Activated naive CD4-positive, alpha-beta T cell treated with anti-CD3 and anti-CD28 coated beads, Interleukin-2, amount 10 ng/mL, durations not matched to agents 7 days and 5 days (primary cell): ENCODE results near the gene OR4E2.
"Not testable (repeated sequence)": the region's sequence is repeated elsewhere in the genome, so short reads cannot be mapped to it uniquely, and the experiment has no call there.

Source experiments
- CTCF ChIA-PET: fragments of 350-600 bp; sonication (Branson Sonifier 250); formaldehyde crosslinking; loops from one replicate; lab custom pipeline; 2021; ENCODE audit warnings: antibody characterized with exemption; lab: Charles Lee
- DNase-seq: peaks from one replicate; pipeline ENCODE4 v3.0.0-alpha.2; 2020
- H3K27ac Mint-ChIP-seq: one replicate; pipeline ENCODE4 v1.8.0; 2021; ENCODE audit warnings: mild to moderate bottlenecking, moderate library complexity, mixed read lengths
- H3K27me3 Mint-ChIP-seq: one replicate; pipeline ENCODE4 v1.8.0; 2021; ENCODE audit warnings: mild to moderate bottlenecking, mixed read lengths
- H3K36me3 Mint-ChIP-seq: one replicate; pipeline ENCODE4 v1.8.0; 2021; ENCODE audit warnings: mixed read lengths
- H3K4me1 Mint-ChIP-seq: one replicate; pipeline ENCODE4 v1.8.0; 2021; ENCODE audit warnings: mixed read lengths
- H3K4me3 Mint-ChIP-seq: one replicate; pipeline ENCODE4 v1.8.0; 2021; ENCODE audit warnings: mild to moderate bottlenecking, moderate library complexity, mixed read lengths
- H3K9me3 Mint-ChIP-seq: one replicate; pipeline ENCODE4 v1.8.0; 2021; ENCODE audit warnings: mixed read lengths

The OR4E2 gene

GRCh38 chr14:21668377-21668776 lies 14.7 kb downstream of the OR4E2 start:
- Mint-ChIP-seq H3K4me1 (no peaks in the 10 kb centered on the region), H3K27me3 (peaks cover 5% of the 10 kb centered on the region), H3K9me3 (no peaks in the 10 kb centered on the region), H3K4me3 (no peak overlapping the region), H3K36me3 (no peaks in the 10 kb centered on the region), H3K27ac (no peak overlapping the region)
- DNase-seq: no peak
- CTCF ChIA-PET: no interaction called here

- no peaks in the 10 kb centered on the region for H3K9me3 Mint-ChIP-seq
- no peak overlapping the region for H3K27ac Mint-ChIP-seq
- H3K36me3 Mint-ChIP-seq: no peaks in the 10 kb centered on the region
- CTCF ChIA-PET: no interaction called here
- no peak overlapping the region for H3K4me3 Mint-ChIP-seq
- no peaks in the 10 kb centered on the region for H3K4me1 Mint-ChIP-seq
- no peak for DNase-seq
- peaks cover 5% of the 10 kb centered on the region for H3K27me3 Mint-ChIP-seq
Observed at GRCh38 chr14:21669284-21669683, 15.6 kb downstream of the OR4E2 start.

GRCh38 chr14:21671371-21671770 lies 17.7 kb downstream of the OR4E2 start:
- Mint-ChIP-seq H3K9me3 (peaks cover 7% of the 10 kb centered on the region), H3K4me1 (no peaks in the 10 kb centered on the region), H3K4me3 (no peak overlapping the region), H3K27ac (no peak overlapping the region), H3K27me3 (peaks cover 5% of the 10 kb centered on the region), H3K36me3 (no peaks in the 10 kb centered on the region)
- DNase-seq: no peak
- CTCF ChIA-PET: interaction anchor here (0.5 kb wide), 1 partner anchor 18 kb away, joined by 3 read pairs; no protein-coding TSS in a partner anchor

GRCh38 chr14:21672116-21672515 lies 18.5 kb downstream of the OR4E2 start:
- Mint-ChIP-seq H3K4me3 (no peak overlapping the region), H3K36me3 (no peaks in the 10 kb centered on the region), H3K4me1 (no peaks in the 10 kb centered on the region), H3K9me3 (peaks cover 7% of the 10 kb centered on the region), H3K27me3 (peaks cover 5% of the 10 kb centered on the region), H3K27ac (no peak overlapping the region)
- CTCF ChIA-PET: no interaction called here
- no peak for DNase-seq

- no peak for DNase-seq
- peaks cover 7% of the 10 kb centered on the region for H3K9me3 Mint-ChIP-seq
- peaks cover 5% of the 10 kb centered on the region for H3K27me3 Mint-ChIP-seq
- no peaks in the 10 kb centered on the region for H3K4me1 Mint-ChIP-seq
- no peak within 1 kb of the TSS for H3K4me3 Mint-ChIP-seq
- H3K27ac Mint-ChIP-seq: no peak within 1 kb of the TSS
- CTCF ChIA-PET: interaction anchor here (1.0 kb wide), 1 partner anchor 25 kb away, joined by 4 read pairs; no protein-coding TSS in a partner anchor
- H3K36me3 Mint-ChIP-seq: no peaks in the 10 kb centered on the region
Observed at GRCh38 chr14:21673718-21674117, 20.1 kb downstream of the OR4E2 start, which contains the start of gene OR4E1. TSS of gene OR4E1 (minus strand) at chr14:21673818. CDS start at chr14:21670935, 2,883 bp downstream.

GRCh38 chr14:21675566-21675965 lies 21.9 kb downstream of the OR4E2 start:
- CTCF ChIA-PET: interaction anchor here (0.8 kb wide), 1 partner anchor 12 kb away, joined by 3 read pairs; no protein-coding TSS in a partner anchor
- no peaks in the 10 kb centered on the region for H3K36me3 Mint-ChIP-seq
- no peak overlapping the region for H3K27ac Mint-ChIP-seq
- H3K9me3 Mint-ChIP-seq: peaks cover 7% of the 10 kb centered on the region
- DNase-seq: no peak
- no peaks in the 10 kb centered on the region for H3K4me1 Mint-ChIP-seq
- H3K27me3 Mint-ChIP-seq: peaks cover 5% of the 10 kb centered on the region
- no peak overlapping the region for H3K4me3 Mint-ChIP-seq

- H3K27me3 Mint-ChIP-seq: peaks cover 4% of the 10 kb centered on the region
- no peak overlapping the region for H3K27ac Mint-ChIP-seq
- DNase-seq: no peak
- peaks cover 6% of the 10 kb centered on the region for H3K9me3 Mint-ChIP-seq
- CTCF ChIA-PET: no interaction called here
- H3K4me1 Mint-ChIP-seq: no peaks in the 10 kb centered on the region
- H3K36me3 Mint-ChIP-seq: no peaks in the 10 kb centered on the region
- H3K4me3 Mint-ChIP-seq: no peak overlapping the region
Observed at GRCh38 chr14:21680072-21680471, 26.4 kb downstream of the OR4E2 start.

GRCh38 chr14:21686468-21686867 lies 32.8 kb downstream of the OR4E2 start:
- CTCF ChIA-PET: no interaction called here
- Mint-ChIP-seq H3K27ac (no peak overlapping the region), H3K4me3 (no peak overlapping the region), H3K36me3 (no peaks in the 10 kb centered on the region), H3K4me1 (no peaks in the 10 kb centered on the region), H3K9me3 (no peaks in the 10 kb centered on the region), H3K27me3 (peaks cover 4% of the 10 kb centered on the region)
- no peak for DNase-seq

- no peaks in the 10 kb centered on the region for H3K4me1 Mint-ChIP-seq
- DNase-seq: no peak
- no peaks in the 10 kb centered on the region for H3K36me3 Mint-ChIP-seq
- no peak overlapping the region for H3K27ac Mint-ChIP-seq
- H3K27me3 Mint-ChIP-seq: peaks cover 8% of the 10 kb centered on the region
- no peaks in the 10 kb centered on the region for H3K9me3 Mint-ChIP-seq
- CTCF ChIA-PET: interaction anchor here (1.1 kb wide), 1 partner anchor 28 kb away, joined by 3 read pairs; no protein-coding TSS in a partner anchor
- H3K4me3 Mint-ChIP-seq: no peak overlapping the region
Observed at GRCh38 chr14:21694425-21694824, 40.8 kb downstream of the OR4E2 start.

- H3K27me3 Mint-ChIP-seq: peaks cover 14% of the 10 kb centered on the region
- H3K36me3 Mint-ChIP-seq, H3K9me3 Mint-ChIP-seq, H3K4me3 Mint-ChIP-seq, H3K27ac Mint-ChIP-seq, H3K4me1 Mint-ChIP-seq, DNase-seq: not testable (repeated sequence)
- CTCF ChIA-PET: interaction anchor here (1.6 kb wide), 1 partner anchor 13 kb away, joined by 4 read pairs; no protein-coding TSS in a partner anchor
Observed at GRCh38 chr14:21697662-21698061, 44.0 kb downstream of the OR4E2 start.

- DNase-seq, H3K4me1 Mint-ChIP-seq, H3K27ac Mint-ChIP-seq, H3K4me3 Mint-ChIP-seq, CTCF ChIA-PET, H3K36me3 Mint-ChIP-seq, H3K9me3 Mint-ChIP-seq: not testable (repeated sequence)
- peaks cover 14% of the 10 kb centered on the region for H3K27me3 Mint-ChIP-seq
Observed at GRCh38 chr14:21698538-21698937, 44.9 kb downstream of the OR4E2 start.

GRCh38 chr14:21699551-21699950 lies 45.9 kb downstream of the OR4E2 start:
- Mint-ChIP-seq H3K36me3 (no peaks in the 10 kb centered on the region), H3K9me3 (no peaks in the 10 kb centered on the region), H3K4me3 (no peak overlapping the region), H3K27me3 (peaks cover 14% of the 10 kb centered on the region), H3K4me1 (peaks cover 9% of the 10 kb centered on the region), H3K27ac (no peak overlapping the region)
- no peak for DNase-seq
- CTCF ChIA-PET: no interaction called here

- CTCF ChIA-PET: no interaction called here
- DNase-seq: no peak
- H3K4me3 Mint-ChIP-seq: no peak overlapping the region
- peaks cover 9% of the 10 kb centered on the region for H3K4me1 Mint-ChIP-seq
- peaks cover 12% of the 10 kb centered on the region for H3K27me3 Mint-ChIP-seq
- H3K36me3 Mint-ChIP-seq: no peaks in the 10 kb centered on the region
- no peaks in the 10 kb centered on the region for H3K9me3 Mint-ChIP-seq
- H3K27ac Mint-ChIP-seq: no peak overlapping the region
Observed at GRCh38 chr14:21702316-21702715, 48.7 kb downstream of the OR4E2 start.

GRCh38 chr14:21703357-21704326 lies 50.0 kb downstream of the OR4E2 start:
- Mint-ChIP-seq H3K27me3 (peaks cover 13% of the 10 kb centered on the region), H3K27ac (no peak overlapping the region), H3K9me3 (no peaks in the 10 kb centered on the region), H3K4me1 (peaks cover 9% of the 10 kb centered on the region), H3K36me3 (no peaks in the 10 kb centered on the region), H3K4me3 (no peak overlapping the region)
- CTCF ChIA-PET: interaction anchor here (0.7 to 1.3 kb wide), 4 partner anchors 9 to 65 kb away, joined by 3 read pairs; no protein-coding TSS in a partner anchor
- no peak for DNase-seq
